ENCODE results near the gene KDM2B. TPM values are rescaled to one million over a fixed set of nuclear protein-coding genes. Genes with fewer than 3 reads are reported as not detected.

KDM2B gene
- total RNA-seq, 1 experiment from 2014 or later, result 15.5 TPM

DNA sequence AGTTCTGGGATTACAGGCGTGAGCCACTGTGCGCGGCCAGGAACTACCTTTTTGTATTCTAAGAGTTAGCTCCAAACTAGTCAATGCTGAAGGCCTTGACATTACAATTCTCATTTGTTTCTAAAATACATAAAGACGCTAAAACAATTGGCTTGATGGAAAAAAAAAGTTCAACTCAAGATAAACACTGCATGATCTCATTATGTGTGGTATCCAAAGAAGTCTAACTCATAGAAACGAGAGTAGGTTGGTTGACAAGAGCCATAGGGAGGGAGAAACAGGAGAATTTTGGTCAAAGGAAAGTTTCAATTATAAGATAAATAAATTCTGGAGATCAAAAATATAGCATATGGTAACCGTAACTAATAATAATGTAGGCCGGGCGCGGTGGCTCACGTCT, 200.9 kb downstream of the KDM2B start:
- H3K27ac Mint-ChIP-seq (ENCODE audit: low read depth, unreplicated experiment), result no peak overlapping the region
- H3K36me3 Mint-ChIP-seq (ENCODE audit: insufficient read depth, unreplicated experiment), result no peaks in the 10 kb centered on the region
- H3K9me3 Mint-ChIP-seq (ENCODE audit: unreplicated experiment), result no peaks in the 10 kb centered on the region
- POLR2A ChIA-PET, result no interaction called here
- no peaks in the 10 kb centered on the region for H3K4me1 Mint-ChIP-seq (ENCODE audit: insufficient read depth, unreplicated experiment)
- no peak for DNase-seq (ENCODE audit: unreplicated experiment)
- no TSS peak for BruUV-seq (replicated peaks)
- TF ChIP-seq, protein P1, sequence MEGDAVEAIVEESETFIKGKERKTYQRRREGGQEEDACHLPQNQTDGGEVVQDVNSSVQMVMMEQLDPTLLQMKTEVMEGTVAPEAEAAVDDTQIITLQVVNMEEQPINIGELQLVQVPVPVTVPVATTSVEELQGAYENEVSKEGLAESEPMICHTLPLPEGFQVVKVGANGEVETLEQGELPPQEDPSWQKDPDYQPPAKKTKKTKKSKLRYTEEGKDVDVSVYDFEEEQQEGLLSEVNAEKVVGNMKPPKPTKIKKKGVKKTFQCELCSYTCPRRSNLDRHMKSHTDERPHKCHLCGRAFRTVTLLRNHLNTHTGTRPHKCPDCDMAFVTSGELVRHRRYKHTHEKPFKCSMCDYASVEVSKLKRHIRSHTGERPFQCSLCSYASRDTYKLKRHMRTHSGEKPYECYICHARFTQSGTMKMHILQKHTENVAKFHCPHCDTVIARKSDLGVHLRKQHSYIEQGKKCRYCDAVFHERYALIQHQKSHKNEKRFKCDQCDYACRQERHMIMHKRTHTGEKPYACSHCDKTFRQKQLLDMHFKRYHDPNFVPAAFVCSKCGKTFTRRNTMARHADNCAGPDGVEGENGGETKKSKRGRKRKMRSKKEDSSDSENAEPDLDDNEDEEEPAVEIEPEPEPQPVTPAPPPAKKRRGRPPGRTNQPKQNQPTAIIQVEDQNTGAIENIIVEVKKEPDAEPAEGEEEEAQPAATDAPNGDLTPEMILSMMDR (IDR thresholded peaks at IDR 0.05; ENCODE audit: unreplicated experiment), result no peak
- CTCF ChIA-PET, result no interaction called here
- no peak overlapping the region for H3K4me3 Mint-ChIP-seq (ENCODE audit: unreplicated experiment)
- no peaks in the 10 kb centered on the region for H3K27me3 Mint-ChIP-seq (ENCODE audit: insufficient read depth, unreplicated experiment)
- intact Hi-C loops (cut with micrococcal nuclease), result no loop called here

Small RNAs within 50 kb of the gene (microRNA-seq; reads per million reads assigned to microRNA genes)
- gene MIR7107, result not detected

Other genes with a start within 250 kb of the KDM2B start
- gene ANAPC5, start 228.6 kb downstream of the KDM2B start, total RNA-seq (2022), result 85.9 and 95.6 TPM in 2 replicates
- 40.5 and 40.9 TPM in 2 replicates for gene RNF34, start 180.9 kb downstream of the KDM2B start, total RNA-seq (2022)
- gene ORAI1, start 45.5 kb upstream of the KDM2B start, total RNA-seq (2022), result 12.1 and 16.3 TPM in 2 replicates
- gene MORN3, start 88.6 kb upstream of the KDM2B start, total RNA-seq (2022), result 0.35 and 0.52 TPM in 2 replicates
- 10.5 and 14.2 TPM in 2 replicates for gene TMEM120B, start 131.7 kb upstream of the KDM2B start, total RNA-seq (2022)
- 9.5 and 11.6 TPM in 2 replicates for gene RHOF, start 212.7 kb upstream of the KDM2B start, total RNA-seq (2022)
- gene SETD1B, start 223.0 kb upstream of the KDM2B start, total RNA-seq (2022), result 19.7 and 19.9 TPM in 2 replicates